ENCODE data around the gene CLCN2.

DNA sequence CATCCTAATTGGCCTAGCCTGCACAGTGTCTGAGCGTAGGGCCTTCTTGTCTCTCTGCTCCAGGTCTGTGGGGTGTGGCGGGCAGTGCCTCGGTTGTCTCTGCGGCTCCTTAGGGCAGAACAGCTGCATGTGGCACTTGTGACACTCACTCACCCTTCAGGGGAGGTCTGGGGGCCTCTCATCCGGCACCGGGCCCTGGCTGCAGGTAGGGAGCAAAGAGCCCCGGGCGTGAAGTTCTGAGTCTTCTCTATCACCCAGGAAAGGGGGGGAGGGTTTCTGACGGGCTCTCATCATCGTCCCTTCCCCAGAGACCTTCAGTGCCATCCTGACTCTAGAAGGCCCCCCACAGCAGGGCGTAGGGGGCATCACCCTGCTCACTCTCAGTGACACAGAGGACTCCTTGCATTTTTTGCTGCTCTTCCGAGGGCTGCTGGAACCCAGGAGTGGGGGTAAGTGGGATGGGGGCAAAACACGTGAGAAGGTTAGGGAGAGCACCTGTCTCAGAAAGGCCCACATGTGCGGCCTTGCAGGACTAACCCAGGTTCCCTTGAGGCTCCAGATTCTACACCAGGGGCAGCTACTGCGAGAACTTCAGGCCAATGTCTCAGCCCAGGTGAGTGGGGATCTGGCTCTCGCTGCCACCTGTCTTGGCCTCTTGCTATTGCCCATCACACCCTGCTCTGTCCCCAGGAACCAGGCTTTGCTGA, 21.1 kb upstream of the CLCN2 start:
- TF ChIP-seq YY1 (IDR thresholded peaks at IDR 0.05; ENCODE audit: insufficient read depth, insufficient read length), result no peak
- no peak for TF ChIP-seq SUZ12 (IDR thresholded peaks at IDR 0.05; ENCODE audit: extremely low read depth, insufficient read depth, insufficient read length)
- TF ChIP-seq ZNF274 (IDR thresholded peaks at IDR 0.05; ENCODE audit: low read depth, low read length), result no peak

Measured in NT2/D1 (cell line).